Measurements from ENCODE around the gene CIBAR2. TPM values are rescaled to one million over a fixed set of nuclear protein-coding genes. Genes with fewer than 3 reads are reported as not detected.

CIBAR2 gene
- total RNA-seq, 1 donor from 2014 or later, result not detected

DNA sequence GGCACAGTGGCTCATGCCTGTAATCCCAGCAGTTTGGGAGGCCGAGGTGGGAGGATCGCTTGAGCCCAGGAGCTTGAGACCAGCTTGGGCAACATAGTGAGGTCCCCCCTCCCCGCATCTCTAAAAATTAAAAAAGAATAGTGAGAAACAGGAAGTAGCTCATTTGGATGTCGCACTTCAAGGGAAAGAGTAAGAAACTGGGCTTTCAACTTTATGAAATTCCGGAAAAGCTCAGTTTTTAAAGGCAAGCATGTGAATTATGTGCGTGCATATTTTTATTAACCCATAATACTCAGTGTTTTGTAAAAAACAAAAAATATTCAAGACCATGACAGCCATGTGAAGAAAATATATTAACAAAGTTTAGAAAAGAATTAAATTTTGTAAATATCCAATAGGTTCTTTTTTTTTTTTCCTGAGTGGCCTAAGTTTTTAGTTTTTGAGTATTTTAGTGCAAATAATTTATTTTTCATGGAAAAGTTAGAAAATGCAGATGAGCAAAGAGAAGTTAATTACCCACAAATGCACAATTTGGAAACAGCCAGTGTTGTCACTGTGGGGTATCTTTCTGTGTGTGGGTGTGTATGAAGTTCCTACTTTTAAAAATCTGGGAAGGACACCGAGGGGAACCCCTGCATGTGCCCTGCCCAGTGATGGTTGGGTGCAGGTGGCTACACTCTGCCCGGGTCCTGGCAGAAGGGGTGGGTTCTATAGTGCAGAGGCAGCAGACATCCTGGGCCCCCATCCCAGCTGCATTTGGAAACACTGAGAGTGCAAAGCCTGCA, 40.0 kb downstream of the CIBAR2 start:
- no peak for DNase-seq (ENCODE audit: low read depth)
- no peak for TF ChIP-seq CTCF (IDR thresholded peaks at IDR 0.05; ENCODE audit: insufficient read depth, low read length, poor library complexity, severe bottlenecking)
- H3K27me3 ChIP-seq (ENCODE audit: control insufficient read depth, insufficient read depth, low read length), result no peaks in the 10 kb centered on the region
- no peak overlapping the region for H3K4me3 ChIP-seq (ENCODE audit: low read depth, low read length)
- H3K36me3 ChIP-seq (ENCODE audit: control insufficient read depth, insufficient read depth, low read length), result peaks cover 1% of the 10 kb centered on the region

DNA sequence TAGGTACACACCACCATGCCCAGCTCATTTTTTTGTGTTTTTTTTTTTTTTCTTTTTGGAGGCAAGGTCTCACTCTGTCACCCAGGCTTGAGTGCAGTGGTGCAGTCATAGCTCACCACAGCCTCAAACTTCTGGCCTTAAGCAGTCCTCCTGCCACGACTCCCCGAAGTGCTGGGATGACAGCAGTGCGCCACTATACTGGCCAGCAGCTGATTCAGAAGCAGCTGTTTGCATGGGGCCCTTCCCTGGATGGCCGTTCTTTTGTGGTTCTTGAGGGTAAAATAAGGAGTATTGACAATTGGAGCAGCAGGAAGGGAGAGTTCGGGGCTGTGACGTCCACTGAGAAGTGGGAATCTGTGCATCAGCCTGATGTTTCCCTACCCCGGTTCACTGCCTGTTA, 43.1 kb downstream of the CIBAR2 start:
- Histone ChIP-seq H3K36me3 (ENCODE audit: control insufficient read depth, insufficient read depth, low read length) (peaks cover 1% of the 10 kb centered on the region), H3K4me3 (ENCODE audit: low read depth, low read length) (no peak overlapping the region), H3K27me3 (ENCODE audit: control insufficient read depth, insufficient read depth, low read length) (no peaks in the 10 kb centered on the region)
- no peak for TF ChIP-seq CTCF (IDR thresholded peaks at IDR 0.05; ENCODE audit: insufficient read depth, low read length, poor library complexity, severe bottlenecking)
- DNase-seq (ENCODE audit: low read depth), result no peak

GRCh38 chr16:85068746-85069145, 43.5 kb downstream of the CIBAR2 start:
- no peak overlapping the region for H3K4me3 ChIP-seq (ENCODE audit: low read depth, low read length)
- no peak for DNase-seq (ENCODE audit: low read depth)
- peaks cover 1% of the 10 kb centered on the region for H3K36me3 ChIP-seq (ENCODE audit: control insufficient read depth, insufficient read depth, low read length)
- H3K27me3 ChIP-seq (ENCODE audit: control insufficient read depth, insufficient read depth, low read length), result no peaks in the 10 kb centered on the region
- TF ChIP-seq CTCF (IDR thresholded peaks at IDR 0.05; ENCODE audit: insufficient read depth, low read length, poor library complexity, severe bottlenecking), result no peak

DNA sequence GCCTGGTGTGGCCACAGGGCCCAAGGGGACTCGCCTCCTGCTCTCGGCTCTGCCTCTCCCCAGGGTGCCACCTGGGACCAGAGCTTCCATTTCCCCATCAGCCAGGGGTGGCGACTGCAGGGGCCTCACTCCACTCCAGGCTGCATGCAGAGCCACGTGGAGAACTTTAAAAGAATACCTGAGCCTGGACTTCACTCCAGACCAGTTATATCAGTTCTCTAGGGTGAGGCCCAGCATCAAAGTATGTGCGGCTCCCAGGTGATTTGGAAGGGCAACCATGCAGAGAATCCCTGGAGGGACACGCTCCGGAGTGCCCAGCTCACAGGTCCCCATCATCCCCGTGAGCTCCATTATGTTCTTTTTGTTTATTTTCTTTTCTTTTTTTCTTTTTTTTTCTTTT, 44.8 kb downstream of the CIBAR2 start:
- no peak for TF ChIP-seq CTCF (IDR thresholded peaks at IDR 0.05; ENCODE audit: insufficient read depth, low read length, poor library complexity, severe bottlenecking)
- H3K4me3 ChIP-seq (ENCODE audit: low read depth, low read length), result no peak overlapping the region
- H3K36me3 ChIP-seq (ENCODE audit: control insufficient read depth, insufficient read depth, low read length), result peaks cover 1% of the 10 kb centered on the region
- no peak for DNase-seq (ENCODE audit: low read depth)
- no peaks in the 10 kb centered on the region for H3K27me3 ChIP-seq (ENCODE audit: control insufficient read depth, insufficient read depth, low read length)

- H3K4me3 ChIP-seq (ENCODE audit: low read depth, low read length), result no peak overlapping the region
- no peak for DNase-seq (ENCODE audit: low read depth)
- H3K36me3 ChIP-seq (ENCODE audit: control insufficient read depth, insufficient read depth, low read length), result peaks cover 1% of the 10 kb centered on the region
- no peaks in the 10 kb centered on the region for H3K27me3 ChIP-seq (ENCODE audit: control insufficient read depth, insufficient read depth, low read length)
- TF ChIP-seq CTCF (IDR thresholded peaks at IDR 0.05; ENCODE audit: insufficient read depth, low read length, poor library complexity, severe bottlenecking), result no peak
Observed at GRCh38 chr16:85067024-85067423, 45.2 kb downstream of the CIBAR2 start.
